HepG2 (cell line): Measurements from ENCODE around the gene NSUN5. TPM values are rescaled to one million over a fixed set of nuclear protein-coding genes. Genes with fewer than 3 reads are reported as not detected.

Source experiments
- ETV6 ChIP-seq: sonication (generic); formaldehyde crosslinking; conservative IDR thresholded peaks from 2 replicates; pipeline ENCODE4 v1.4.0; 2020; ENCODE audit warnings: missing genetic modification reagents
- FUBP1 ChIP-seq: sonication (generic); formaldehyde crosslinking; IDR thresholded peaks from 2 replicates; pipeline ENCODE4 v1.5.1; 2020; ENCODE audit warnings: missing genetic modification reagents, mild to moderate bottlenecking, borderline replicate concordance
- GPBP1L1 ChIP-seq: sonication (generic); formaldehyde crosslinking; IDR thresholded peaks from 2 replicates; pipeline ENCODE4 v1.5.0; 2020; ENCODE audit warnings: mild to moderate bottlenecking, missing genetic modification reagents
- HIVEP1 ChIP-seq: sonication (generic); formaldehyde crosslinking; IDR thresholded peaks from 2 replicates; pipeline ENCODE4 v1.4.0; 2020; ENCODE audit warnings: mild to moderate bottlenecking, missing genetic modification reagents
- HNRNPUL1 ChIP-seq: fragments of 200-400 bp; formaldehyde crosslinking; IDR thresholded peaks from 2 replicates; pipeline ENCODE4 v1.6.1; 2017; ENCODE audit warnings: low read depth, mild to moderate bottlenecking, low read length, moderate library complexity
- ISL2 ChIP-seq: sonication (generic); formaldehyde crosslinking; IDR thresholded peaks from 2 replicates; pipeline ENCODE4 v1.5.0; 2020; ENCODE audit warnings: missing genetic modification reagents
- KAT2B ChIP-seq: fragments of 150-350 bp; IDR thresholded peaks from 2 replicates; pipeline ENCODE4 v1.6.1; 2014; ENCODE audit warnings: low read depth, low read length, borderline replicate concordance
- KAT7 ChIP-seq: IDR thresholded peaks from 2 replicates; pipeline ENCODE4 v1.6.1; 2018; ENCODE audit warnings: borderline replicate concordance, missing compliant biosample characterization
- KDM3A ChIP-seq: IDR thresholded peaks from 2 replicates; pipeline ENCODE4 v1.6.1; 2018; ENCODE audit warnings: low read depth, missing compliant biosample characterization
- KLF6 ChIP-seq: IDR thresholded peaks from 2 replicates; pipeline ENCODE4 v1.8.0; 2016; ENCODE audit warnings: missing biosample characterization, missing genetic modification reagents
- NR0B2 ChIP-seq: sonication (generic); formaldehyde crosslinking; IDR thresholded peaks from 2 replicates; pipeline ENCODE4 v1.4.0; 2020; ENCODE audit warnings: mild to moderate bottlenecking, missing genetic modification reagents
- PCBP1 ChIP-seq: fragments of 200-400 bp; formaldehyde crosslinking; IDR thresholded peaks from 2 replicates; pipeline ENCODE4 v1.6.1; 2017; ENCODE audit warnings: mild to moderate bottlenecking, low read depth, low read length, borderline replicate concordance
- PHB2 ChIP-seq: fragments of 450-650 bp; IDR thresholded peaks from 2 replicates; pipeline ENCODE4 v1.6.1; 2018; ENCODE audit not compliant: partially characterized antibody
- RBM22 ChIP-seq: fragments of 200-400 bp; formaldehyde crosslinking; optimal IDR thresholded peaks from 2 replicates; pipeline ENCODE3; 2017; ENCODE audit warnings: mild to moderate bottlenecking, low read length, moderate library complexity
- SNAI1 ChIP-seq: sonication (generic); formaldehyde crosslinking; IDR thresholded peaks from 2 replicates; pipeline ENCODE4 v1.5.0; 2020; ENCODE audit warnings: mild to moderate bottlenecking, missing genetic modification reagents, borderline replicate concordance
- SP2 ChIP-seq: sonication (generic); formaldehyde crosslinking; IDR thresholded peaks from 2 replicates; pipeline ENCODE4 v1.5.1; 2020; ENCODE audit warnings: mild to moderate bottlenecking, missing genetic modification reagents
- TFDP1 ChIP-seq: IDR thresholded peaks from 2 replicates; pipeline ENCODE4 v1.6.1; 2016; ENCODE audit warnings: missing compliant biosample characterization, missing genetic modification reagents, borderline replicate concordance
- ZC3H13 ChIP-seq: sonication (generic); formaldehyde crosslinking; IDR thresholded peaks from 2 replicates; pipeline ENCODE4 v1.8.1; 2023; ENCODE audit warnings: mild to moderate bottlenecking, missing genetic modification reagents, moderate library complexity
- ZNF251 ChIP-seq: sonication (generic); formaldehyde crosslinking; IDR thresholded peaks from 2 replicates; pipeline ENCODE4 v1.9.0; 2021; ENCODE audit warnings: mild to moderate bottlenecking, missing genetic modification reagents
- ZNF33A ChIP-seq: sonication (generic); formaldehyde crosslinking; IDR thresholded peaks from 2 replicates; pipeline ENCODE4 v1.5.1; 2020; ENCODE audit warnings: missing genetic modification reagents, mild to moderate bottlenecking, moderate library complexity, borderline replicate concordance
- ZNF629 ChIP-seq: sonication (generic); formaldehyde crosslinking; conservative IDR thresholded peaks from 2 replicates; pipeline ENCODE4 v1.5.0; 2020; ENCODE audit warnings: missing genetic modification reagents
- ZNF710 ChIP-seq: sonication (generic); formaldehyde crosslinking; IDR thresholded peaks from 2 replicates; pipeline ENCODE4 v1.5.0; 2020; ENCODE audit warnings: mild to moderate bottlenecking, missing genetic modification reagents, borderline replicate concordance
- ZNF788 ChIP-seq: sonication (generic); formaldehyde crosslinking; IDR thresholded peaks from 2 replicates; pipeline ENCODE4 v1.5.0; 2020; ENCODE audit warnings: mild to moderate bottlenecking, missing genetic modification reagents, borderline replicate concordance
- ZSCAN25 ChIP-seq: sonication (generic); formaldehyde crosslinking; IDR thresholded peaks from 2 replicates; pipeline ENCODE4 v1.8.0; 2022; ENCODE audit warnings: mild to moderate bottlenecking, missing genetic modification reagents
- polyA plus RNA-seq, 8 experiments: library from polyadenylated mRNA; depleted of rRNA in 3 of 8; stranded (reverse) in 7 of 8; unstranded in 1 of 8; fragments of >200 nt; fragmentation: Illumina TruSeq in 4 of 8; extraction: Trizol in 4 of 8; gene quantifications; 2 replicates each; pipeline versions ENCODE4 v1.2.1 to v1.2.3, GENCODE V29; 2011 to 2016; ENCODE audit warnings: low read depth in 4 of 8, missing spikeins in 1 of 8, mixed read lengths in 1 of 8; ENCODE audit not compliant: insufficient read depth in 1 of 8
- total RNA-seq, 5 experiments: library from RNA; depleted of rRNA; stranded (reverse); fragments of >200 nt; fragmentation: Illumina TruSeq; extraction: Trizol; gene quantifications; 2 replicates each; pipeline ENCODE4 v1.2.3, GENCODE V29; 2016; ENCODE audit warnings: low read depth in 1 of 5

NSUN5 gene
- total and polyA plus RNA-seq, 2 of the 13 experiments (the other 11 are each of a cell fraction or from before 2014, with no cell fraction given), result 19.9 to 35.8 TPM

- no peak for TF ChIP-seq PCBP1
- TF ChIP-seq ZNF33A (CRISPR knock-in tag), result no peak
- 0 out of 2 replicates have a peak, but pooled peaks have one; percentile 71 for TF ChIP-seq ZNF710 (CRISPR knock-in tag)
- TF ChIP-seq PHB2, result no peak
- no peak for TF ChIP-seq ETV6 (CRISPR knock-in tag)
- TF ChIP-seq KDM3A (CRISPR knock-in tag), result no peak
- TF ChIP-seq NR0B2 (CRISPR knock-in tag), result no peak
- no peak for TF ChIP-seq SP2 (CRISPR knock-in tag)
- no peak for TF ChIP-seq ISL2 (CRISPR knock-in tag)
- no peak for TF ChIP-seq FUBP1 (CRISPR knock-in tag)
- no peak for TF ChIP-seq ZSCAN25
- TF ChIP-seq HIVEP1 (CRISPR knock-in tag), result peak; percentile 35; the same call in 1 of the 2 replicates
- TF ChIP-seq ZC3H13 (CRISPR knock-in tag), result no peak
- TF ChIP-seq TFDP1 (CRISPR knock-in tag), result 0 out of 2 replicates have a peak, but pooled peaks have one; percentile 13
- TF ChIP-seq KAT2B, result no peak
- no peak for TF ChIP-seq ZNF251 (CRISPR knock-in tag)
- 0 out of 2 replicates have a peak, but pooled peaks have one; percentile 5 for TF ChIP-seq ZNF629 (CRISPR knock-in tag)
- no peak for TF ChIP-seq KLF6 (CRISPR knock-in tag)
- no peak for TF ChIP-seq RBM22
- no peak for TF ChIP-seq GPBP1L1
- TF ChIP-seq ZNF788, result no peak
- TF ChIP-seq SNAI1, result no peak
- no peak for TF ChIP-seq KAT7 (CRISPR knock-in tag)
- no peak for TF ChIP-seq HNRNPUL1
These were observed 35.2 kb upstream of the NSUN5 start (continued) for GRCh38 chr7:73343671-73344380.
